ENCODE measurements around the gene RPP25.
A peak's percentile ranks its signal among the peaks of the same experiment; 100 is the strongest.
"Not testable (repeated sequence)": the region's sequence is repeated elsewhere in the genome, so short reads cannot be mapped to it uniquely, and the experiment has no call there.

Gene RPP25

DNA sequence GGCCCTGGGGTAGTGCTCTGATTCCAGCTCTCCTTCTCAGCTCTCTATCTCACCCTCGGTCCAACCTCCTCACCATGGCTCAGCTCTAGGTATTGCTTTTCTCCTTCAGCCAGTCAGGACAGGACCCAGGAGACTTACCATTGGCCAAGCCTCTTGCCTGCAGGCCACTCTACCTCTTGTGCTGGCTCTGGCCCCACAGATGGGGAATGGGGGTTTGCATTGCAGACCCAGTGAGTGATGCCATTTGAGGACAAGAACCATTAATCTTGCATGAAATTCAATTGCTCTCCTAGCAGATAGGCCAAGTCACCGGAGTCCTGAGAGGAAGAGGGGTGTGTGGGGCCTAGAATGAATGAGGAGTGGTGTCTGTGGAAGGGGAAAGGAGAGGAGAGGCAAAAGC is 6.1 kb upstream of the RPP25 start:
- DNase-seq (ENCODE audit: low read depth in 2 of 2): no peak

DNA sequence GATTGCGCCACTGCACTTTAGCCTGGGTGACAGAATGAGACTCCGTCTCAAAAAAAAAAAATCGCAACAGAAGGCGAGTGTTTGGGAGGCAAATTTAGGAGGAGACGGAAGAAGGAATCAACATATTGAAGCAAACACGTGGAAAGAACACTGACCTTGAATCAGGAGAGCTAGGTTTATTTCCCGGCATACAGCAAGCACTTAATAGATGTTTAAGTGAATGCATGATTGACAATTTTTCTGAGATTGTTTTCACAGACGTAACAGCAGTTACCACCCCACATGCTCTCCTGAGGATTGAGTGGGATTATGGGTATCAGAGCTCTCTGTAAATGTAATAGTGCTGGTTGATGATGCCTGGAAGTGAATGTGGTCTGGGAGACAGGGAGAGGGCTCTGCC is 5.6 kb upstream of the RPP25 start:
- no peak for DNase-seq (ENCODE audit: low read depth in 2 of 2)

DNA sequence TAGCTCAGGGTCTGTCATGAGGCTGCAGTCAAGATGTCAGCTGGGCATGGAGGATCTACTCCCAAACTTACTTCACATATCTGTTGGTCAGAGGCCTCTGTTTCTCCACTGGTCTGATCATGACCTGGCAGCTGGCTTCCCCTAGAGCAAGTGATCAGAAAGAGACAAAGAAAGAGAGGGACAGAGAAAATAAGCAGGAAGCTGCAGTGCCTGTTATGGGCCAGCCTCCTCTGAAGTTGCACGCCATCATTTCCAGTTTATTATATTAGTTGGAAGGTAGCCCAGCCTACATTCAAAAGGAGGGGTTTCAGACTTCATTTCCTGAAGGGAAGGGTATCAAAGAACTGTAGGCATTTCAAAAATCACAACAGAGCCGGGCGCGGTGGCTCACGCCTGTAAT is 5.0 kb upstream of the RPP25 start:
- no peak for DNase-seq (ENCODE audit: low read depth in 2 of 2)

DNA sequence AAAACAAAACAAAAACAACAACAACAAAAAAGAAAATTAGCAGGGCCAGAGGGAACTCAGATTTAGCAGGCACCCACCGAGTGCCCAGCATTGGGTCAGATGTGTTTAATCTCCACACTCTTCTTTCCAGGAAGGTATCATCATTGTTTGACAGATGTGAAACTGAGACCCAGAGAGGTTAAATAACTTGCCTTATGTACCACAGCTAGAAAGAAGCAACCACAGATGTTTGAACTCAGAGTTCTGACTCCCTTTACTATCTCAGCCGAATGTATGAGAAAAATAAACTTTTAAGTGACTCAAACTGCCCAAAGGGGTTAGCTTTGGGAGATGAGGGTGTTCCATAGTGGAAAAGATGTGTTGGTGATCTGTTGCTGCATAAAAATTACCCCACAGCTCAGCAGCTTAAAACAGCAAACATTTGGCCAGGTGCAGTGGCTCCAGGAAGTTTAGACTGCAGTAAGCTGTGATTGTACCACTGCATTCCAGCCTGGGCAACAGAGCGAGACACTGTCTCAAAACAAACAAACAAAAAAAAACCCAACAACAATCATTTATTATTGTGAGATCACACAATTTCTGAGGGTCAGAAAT is 4.5 kb upstream of the RPP25 start:
- no peak for DNase-seq (ENCODE audit: low read depth in 2 of 2)

GRCh38 chr15:74960286-74960685 is 3.7 kb upstream of the RPP25 start:
- no peak for DNase-seq (ENCODE audit: low read depth in 2 of 2)

GRCh38 chr15:74959586-74959939 is 3.0 kb upstream of the RPP25 start:
- no peak for DNase-seq (ENCODE audit: low read depth in 2 of 2)

- no peak for DNase-seq (ENCODE audit: low read depth in 2 of 2)
These were observed 2.5 kb upstream of the RPP25 start for GRCh38 chr15:74958908-74959585.

GRCh38 chr15:74958320-74958907 is 1.8 kb upstream of the RPP25 start:
- DNase-seq (ENCODE audit: low read depth in 2 of 2): no peak

DNA sequence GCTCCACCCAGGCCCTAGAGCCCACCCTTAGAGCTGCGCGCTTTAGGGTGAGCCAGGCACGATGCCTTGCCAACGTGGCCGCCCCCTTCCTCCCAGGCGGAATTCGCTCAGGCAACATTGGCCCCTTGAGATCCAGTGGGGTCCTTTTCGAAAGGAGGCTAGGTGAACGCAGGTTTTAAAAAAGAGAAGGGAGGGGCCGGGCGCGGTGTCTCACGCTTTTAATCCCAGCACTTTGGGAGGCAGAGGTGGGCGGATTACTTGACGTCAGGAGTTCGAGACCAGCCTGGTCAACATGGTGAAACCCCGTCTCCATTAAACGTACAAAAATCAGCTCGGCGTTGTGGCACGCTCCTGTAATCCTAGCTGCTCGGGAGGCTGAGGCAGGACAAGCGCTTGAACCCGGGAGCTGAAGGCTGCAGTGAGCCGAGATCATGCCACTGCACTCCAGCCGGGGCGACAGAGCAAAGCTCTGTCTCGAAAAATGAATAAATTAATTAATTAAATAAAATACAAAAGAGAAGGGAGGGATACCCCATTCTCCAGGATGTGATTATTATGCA is 984 bp upstream of the RPP25 start:
- no peak for DNase-seq (ENCODE audit: low read depth in 2 of 2)

GRCh38 chr15:74955796-74956647 is 550 bp downstream of the RPP25 start:
- peak; percentile 64 to 65 for DNase-seq (ENCODE audit: low read depth in 2 of 2)

DNA sequence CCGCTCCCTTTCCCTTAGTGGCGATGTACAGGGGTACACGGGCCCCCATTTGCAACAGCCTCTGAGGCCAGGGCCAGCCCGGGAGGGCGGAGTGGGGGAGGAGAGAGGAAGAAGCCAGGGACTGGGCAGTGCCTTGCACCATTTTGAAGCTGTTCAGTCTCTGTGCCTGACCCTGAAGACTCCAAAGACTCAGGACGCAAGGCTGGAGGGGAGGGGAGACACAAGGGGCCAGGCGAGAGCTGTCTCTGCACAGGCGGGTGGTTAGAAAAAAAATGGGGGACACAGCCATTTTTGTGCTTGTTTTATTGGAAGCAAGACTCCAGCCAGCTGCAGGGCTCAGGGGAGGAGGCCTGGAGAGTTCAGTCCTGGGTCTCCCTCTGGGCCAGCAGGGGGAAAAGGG is 1.6 kb downstream of the RPP25 start:
- DNase-seq (ENCODE audit: low read depth in 2 of 2): no peak

GRCh38 chr15:74954515-74954914 is 2.1 kb downstream of the RPP25 start:
- no peak for DNase-seq (ENCODE audit: low read depth in 2 of 2)

DNA sequence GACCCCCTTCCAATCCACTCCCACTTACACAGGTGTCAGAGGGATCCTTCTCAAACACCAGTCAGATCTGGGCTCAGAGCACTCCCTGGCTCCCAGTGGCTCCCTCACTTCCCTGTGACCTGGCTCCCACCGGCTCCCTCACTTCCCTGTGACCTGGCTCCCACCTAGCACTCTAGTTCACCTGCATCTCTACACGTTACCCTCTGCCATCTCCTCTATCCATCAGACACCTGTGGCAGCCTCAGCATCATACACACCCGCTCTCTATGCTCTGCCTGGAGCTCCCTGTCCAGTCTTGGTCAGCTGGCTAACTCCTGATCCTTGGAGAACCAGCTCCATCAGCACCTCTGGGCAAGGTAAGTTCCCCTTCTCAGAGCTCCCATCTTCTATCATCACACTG is 5.6 kb downstream of the RPP25 start:
- no peak for DNase-seq (ENCODE audit: low read depth in 2 of 2)

DNA sequence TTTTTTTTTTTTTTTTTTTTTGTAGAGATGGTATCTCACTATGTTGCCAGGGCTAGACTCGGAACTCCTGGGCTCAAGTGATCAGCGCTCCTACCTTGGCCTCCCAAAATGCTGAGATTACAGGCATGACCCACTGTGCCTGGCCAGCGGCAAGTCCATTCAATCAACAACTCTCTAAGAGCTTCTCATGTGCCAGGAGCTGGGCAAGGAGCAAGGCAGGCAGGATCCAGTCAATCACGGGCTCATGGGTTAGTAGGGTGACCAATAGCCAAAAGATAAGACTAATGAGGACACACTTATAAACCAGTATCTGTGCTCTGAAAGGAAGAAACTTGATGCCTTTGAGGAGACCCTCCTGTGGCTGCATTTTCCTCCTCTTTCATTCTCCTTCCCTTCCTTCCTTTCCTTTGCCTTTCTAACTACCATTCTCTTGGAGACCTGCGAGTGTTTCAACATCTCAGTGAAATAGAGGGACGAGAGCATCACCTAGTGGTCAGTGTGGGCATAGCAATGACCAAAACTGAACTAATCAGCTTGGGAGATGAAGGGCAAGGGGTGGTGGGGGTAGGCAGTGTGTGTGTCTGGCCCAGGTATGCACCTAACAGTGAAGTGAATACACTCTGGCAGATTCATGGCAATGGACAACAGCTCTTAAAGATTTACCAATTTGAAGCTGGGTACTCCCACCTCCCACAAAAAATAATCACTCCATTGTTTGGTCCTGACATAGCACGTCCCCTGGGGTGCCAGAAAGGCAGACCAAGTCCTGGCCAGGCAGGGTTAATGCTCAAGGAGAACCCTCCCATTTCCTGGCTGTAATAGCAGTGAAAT is 6.3 kb downstream of the RPP25 start:
- peak; percentile 64 to 81 for DNase-seq (ENCODE audit: low read depth in 2 of 2)

DNA sequence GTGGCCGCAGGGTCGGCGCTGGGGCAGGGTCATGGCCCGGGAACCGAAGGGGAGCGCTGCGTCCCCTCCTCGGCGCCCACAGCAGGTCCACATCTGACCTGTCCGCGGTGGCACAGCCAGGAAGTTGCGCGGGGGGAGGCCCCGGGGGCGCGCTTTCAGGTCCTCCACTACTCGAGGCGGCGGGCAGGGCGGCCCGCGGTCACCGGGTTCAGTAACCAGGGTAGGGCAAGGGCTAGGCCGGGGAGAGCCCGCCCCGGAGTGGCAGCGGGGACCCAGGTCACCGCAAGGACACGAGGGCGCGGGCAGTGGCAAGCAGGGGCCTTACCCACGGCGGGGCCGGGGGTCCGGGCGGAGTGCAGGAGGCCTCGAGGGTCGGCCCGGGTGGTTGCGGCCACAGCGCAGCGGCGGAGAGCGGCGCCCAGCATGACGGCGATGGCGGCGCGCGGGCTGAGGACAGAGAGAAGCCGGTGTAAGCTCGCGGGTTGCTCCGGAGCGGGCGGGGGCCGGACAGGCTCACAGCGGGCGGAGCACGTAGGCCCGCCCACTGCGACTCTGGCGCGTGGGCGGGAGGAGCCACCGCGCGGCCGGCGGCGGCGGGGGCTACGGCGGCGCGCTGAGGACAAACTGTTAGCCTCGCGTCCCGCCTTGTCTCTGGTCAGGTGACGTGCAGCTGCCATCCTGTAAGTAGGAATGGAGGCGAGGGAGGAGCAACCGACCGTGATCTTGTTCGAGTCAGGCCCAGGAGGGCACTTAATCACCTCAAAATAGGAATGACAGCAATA is 18.8 kb downstream of the RPP25 start, which contains the start of gene COX5A:
Gene COX5A, minus strand, starts transcription at position 484 of the 782 bp plus-strand sequence. Its CDS starts 59 bp downstream, at position 425.
- DNase-seq (ENCODE audit: low read depth in 2 of 2): peak; percentile 82 to 86

DNA sequence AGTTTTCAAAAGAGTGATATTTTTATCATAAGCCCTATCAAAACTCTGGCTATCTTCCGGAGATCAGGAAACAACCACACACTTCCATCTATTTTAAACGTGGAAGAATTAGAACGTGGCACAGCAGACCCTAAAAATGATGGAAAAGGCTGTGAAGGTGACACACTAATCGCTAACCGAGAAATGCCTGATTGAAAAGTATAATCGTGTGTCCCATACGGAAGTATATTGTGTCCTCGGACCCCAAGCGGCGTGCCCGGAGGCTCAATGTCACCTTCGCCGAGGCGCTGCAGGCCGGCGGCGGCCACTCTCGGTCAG is 19.3 kb downstream of the RPP25 start:
- DNase-seq (ENCODE audit: low read depth in 2 of 2): no peak

- DNase-seq (ENCODE audit: low read depth in 2 of 2): not testable (repeated sequence)
These were observed 21.4 kb downstream of the RPP25 start for GRCh38 chr15:74935193-74935592.

DNA sequence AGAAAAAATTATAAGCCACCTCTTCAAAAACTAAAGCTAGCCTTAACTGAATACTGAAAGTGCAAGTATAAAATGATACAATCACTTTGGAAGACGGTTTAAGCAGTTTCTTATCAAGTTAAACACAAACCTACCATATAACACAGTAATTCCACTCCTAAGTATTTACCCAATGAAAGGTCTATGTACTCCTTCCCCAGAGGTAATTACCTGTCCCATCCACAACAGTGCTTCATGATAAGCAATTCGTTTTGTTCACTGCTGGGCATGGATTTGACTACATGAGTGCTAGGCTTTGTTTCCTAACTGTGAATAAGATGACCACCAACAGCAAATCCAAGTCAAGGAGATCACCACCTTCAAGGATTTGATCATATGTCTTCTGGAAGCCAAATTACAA is 23.0 kb downstream of the RPP25 start:
- DNase-seq (ENCODE audit: low read depth in 2 of 2): no peak

DNA sequence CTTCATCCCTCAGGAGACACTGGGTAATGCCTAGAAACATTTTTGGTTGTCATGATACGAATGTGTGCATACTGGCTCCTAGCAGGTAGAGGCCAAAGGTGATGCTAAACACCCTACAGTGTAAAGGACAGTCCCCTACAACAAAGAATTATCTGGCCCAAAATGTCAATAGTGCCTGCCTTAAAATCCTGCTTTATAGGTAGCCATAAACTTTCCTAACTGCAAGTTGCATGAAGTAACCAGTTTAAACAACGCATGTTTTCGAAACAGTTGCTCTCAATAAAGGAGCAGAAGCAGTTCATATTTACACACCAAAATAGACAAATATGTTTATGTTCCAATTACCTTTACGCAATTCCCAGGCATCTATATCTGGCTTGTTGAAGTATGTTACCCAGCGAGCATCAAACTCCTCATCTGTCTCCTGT is 27.8 kb downstream of the RPP25 start:
- DNase-seq (ENCODE audit: low read depth in 2 of 2): no peak

- DNase-seq (ENCODE audit: low read depth in 2 of 2): no peak
These were observed 32.0 kb downstream of the RPP25 start for GRCh38 chr15:74924525-74924924.

- no peak for DNase-seq (ENCODE audit: low read depth in 2 of 2)
These were observed 36.1 kb downstream of the RPP25 start for GRCh38 chr15:74920456-74920855.

Data from stimulated activated CD4-positive, alpha-beta T cell treated with anti-CD3 and anti-CD28 coated beads, Interleukin-1b, Interleukin-23, amount 100 ng/mL, for 4 hours (primary cell).